ENCODE data around the gene ELAVL1. TPM values are rescaled to one million over a fixed set of nuclear protein-coding genes. Genes with fewer than 3 reads are reported as not detected.

Gene ELAVL1
- total and polyA plus RNA-seq, 2 experiments from 2014 or later, result 81.6 to 143 TPM

GRCh38 chr19:7924241-7924640 lies 81.2 kb downstream of the ELAVL1 start:
- Histone ChIP-seq H2AFZ (no peak overlapping the region), H3F3A (replicated peaks; ENCODE audit: low read depth) (peaks cover 32% of the 10 kb centered on the region), H3K4me2 (peak overlapping the region; percentile 76; the same call in 1 of the 2 replicates), H3K27ac (ENCODE audit: low read depth) (no peak overlapping the region), H3K4me1 (ENCODE audit: insufficient read depth) (peaks cover 4% of the 10 kb centered on the region; the same call in 1 of the 2 replicates), H4K20me1 (replicated peaks; ENCODE audit: insufficient read depth) (peaks cover 9% of the 10 kb centered on the region; the same call in 1 of the 2 replicates), H3K9me2 (ENCODE audit: insufficient read depth) (no peaks in the 10 kb centered on the region), H3K27me3 (ENCODE audit: insufficient read depth) (peaks cover under 1% of the 10 kb centered on the region; the same call in 1 of the 2 replicates), H3K4me3 (no peak overlapping the region; the same call in 1 of the 2 replicates), H3K36me3 (ENCODE audit: insufficient read depth) (no peaks in the 10 kb centered on the region), H3K79me2 (replicated peaks; ENCODE audit: insufficient read depth) (no peaks in the 10 kb centered on the region)
- TF ChIP-seq ZNF462 (CRISPR knock-in tag; IDR thresholded peaks at IDR 0.05) (no peak), ZNF114 (CRISPR knock-in tag; IDR thresholded peaks at IDR 0.05) (no peak), EZH2 (IDR thresholded peaks at IDR 0.05; ENCODE audit: low read depth, unreplicated experiment) (no peak), ETS1 (IDR thresholded peaks at IDR 0.05) (no peak), EZH2phosphoT487 (IDR thresholded peaks at IDR 0.05; ENCODE audit: unreplicated experiment) (no peak), JUNB (IDR thresholded peaks at IDR 0.05; ENCODE audit: unreplicated experiment) (no peak), STAT1 (IDR thresholded peaks at IDR 0.05; ENCODE audit: unreplicated experiment) (no peak), ZNF331 (CRISPR knock-in tag; IDR thresholded peaks at IDR 0.05; ENCODE audit: low read depth) (no peak), POLR2AphosphoS5 (IDR thresholded peaks at IDR 0.05; ENCODE audit: low read depth) (no peak), NANOG (IDR thresholded peaks at IDR 0.05; ENCODE audit: borderline replicate concordance) (no peak), CREB1 (CRISPR knock-in tag; IDR thresholded peaks at IDR 0.05; ENCODE audit: low read depth) (no peak), CTCF (conservative IDR thresholded peaks at IDR 0.05; ENCODE audit: low read depth in 2 of 2) (no peak)
- TF ChIP-seq, protein P1, sequence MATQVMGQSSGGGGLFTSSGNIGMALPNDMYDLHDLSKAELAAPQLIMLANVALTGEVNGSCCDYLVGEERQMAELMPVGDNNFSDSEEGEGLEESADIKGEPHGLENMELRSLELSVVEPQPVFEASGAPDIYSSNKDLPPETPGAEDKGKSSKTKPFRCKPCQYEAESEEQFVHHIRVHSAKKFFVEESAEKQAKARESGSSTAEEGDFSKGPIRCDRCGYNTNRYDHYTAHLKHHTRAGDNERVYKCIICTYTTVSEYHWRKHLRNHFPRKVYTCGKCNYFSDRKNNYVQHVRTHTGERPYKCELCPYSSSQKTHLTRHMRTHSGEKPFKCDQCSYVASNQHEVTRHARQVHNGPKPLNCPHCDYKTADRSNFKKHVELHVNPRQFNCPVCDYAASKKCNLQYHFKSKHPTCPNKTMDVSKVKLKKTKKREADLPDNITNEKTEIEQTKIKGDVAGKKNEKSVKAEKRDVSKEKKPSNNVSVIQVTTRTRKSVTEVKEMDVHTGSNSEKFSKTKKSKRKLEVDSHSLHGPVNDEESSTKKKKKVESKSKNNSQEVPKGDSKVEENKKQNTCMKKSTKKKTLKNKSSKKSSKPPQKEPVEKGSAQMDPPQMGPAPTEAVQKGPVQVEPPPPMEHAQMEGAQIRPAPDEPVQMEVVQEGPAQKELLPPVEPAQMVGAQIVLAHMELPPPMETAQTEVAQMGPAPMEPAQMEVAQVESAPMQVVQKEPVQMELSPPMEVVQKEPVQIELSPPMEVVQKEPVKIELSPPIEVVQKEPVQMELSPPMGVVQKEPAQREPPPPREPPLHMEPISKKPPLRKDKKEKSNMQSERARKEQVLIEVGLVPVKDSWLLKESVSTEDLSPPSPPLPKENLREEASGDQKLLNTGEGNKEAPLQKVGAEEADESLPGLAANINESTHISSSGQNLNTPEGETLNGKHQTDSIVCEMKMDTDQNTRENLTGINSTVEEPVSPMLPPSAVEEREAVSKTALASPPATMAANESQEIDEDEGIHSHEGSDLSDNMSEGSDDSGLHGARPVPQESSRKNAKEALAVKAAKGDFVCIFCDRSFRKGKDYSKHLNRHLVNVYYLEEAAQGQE (IDR thresholded peaks at IDR 0.05; ENCODE audit: unreplicated experiment), result no peak
- Mint-ChIP-seq H3K4me1 (peaks cover 13% of the 10 kb centered on the region), H3K9me3 (no peaks in the 10 kb centered on the region), H3K27me3 (ENCODE audit: insufficient read depth, low read depth, poor library complexity) (peaks cover 25% of the 10 kb centered on the region), H3K4me3 (peak overlapping the region; percentile 56), H3K27ac (no peak overlapping the region), H3K36me3 (ENCODE audit: low read depth) (peaks cover 24% of the 10 kb centered on the region)
- DNase-seq (ENCODE audit: low spot score), result no peak
- no peak for ATAC-seq
